Duodenal mucosa (tissue), 2 donors: Measurements from ENCODE around the gene TTLL13.
"Not testable (repeated sequence)": the region's sequence is repeated elsewhere in the genome, so short reads cannot be mapped to it uniquely, and the experiment has no call there.

ENCODE experiments used
- H3K27ac ChIP-seq: one replicate; pipeline ENCODE4 v1.7.0; 2013; ENCODE audit warnings: low read depth, low read length
- H3K27me3 ChIP-seq, 2 donors: one replicate each; pipeline ENCODE4 v1.7.0; 2013; ENCODE audit warnings: low read length in 2 of 2, control low read depth in 1 of 2; ENCODE audit not compliant: insufficient read depth in 2 of 2, control insufficient read depth in 1 of 2
- H3K36me3 ChIP-seq, 2 donors: one replicate each; pipeline ENCODE4 v1.7.0; 2013; ENCODE audit warnings: low read length in 2 of 2, control low read depth in 1 of 2; ENCODE audit not compliant: insufficient read depth in 2 of 2, control insufficient read depth in 1 of 2
- H3K4me1 ChIP-seq, 2 donors: one replicate each; pipeline ENCODE4 v1.7.0; 2013; ENCODE audit warnings: low read length in 2 of 2, control low read depth in 1 of 2; ENCODE audit not compliant: insufficient read depth in 2 of 2, control insufficient read depth in 1 of 2
- H3K4me3 ChIP-seq, 2 donors: one replicate each; pipeline ENCODE4 v1.7.0; 2013; ENCODE audit warnings: low read length in 2 of 2, low read depth in 1 of 2
- H3K9ac ChIP-seq, 2 donors: one replicate each; pipeline ENCODE4 v1.7.0; 2013; ENCODE audit warnings: low read length in 2 of 2, low read depth in 1 of 2
- H3K9me3 ChIP-seq, 2 donors: one replicate each; pipeline ENCODE4 v1.7.0; 2013; ENCODE audit warnings: low read length in 2 of 2, control low read depth in 1 of 2; ENCODE audit not compliant: control insufficient read depth in 1 of 2

TTLL13 gene

GRCh38 chr15:90296316-90296884 lies 47.0 kb downstream of the TTLL13 start:
- H3K9me3 ChIP-seq, H3K9ac ChIP-seq, H3K27ac ChIP-seq, H3K4me3 ChIP-seq, H3K27me3 ChIP-seq, H3K36me3 ChIP-seq: not testable (repeated sequence)
- peaks cover 0 to 12% of the 10 kb centered on the region in 2 donors for H3K4me1 ChIP-seq

GRCh38 chr15:90297021-90297420 lies 47.7 kb downstream of the TTLL13 start:
- H3K9me3 ChIP-seq, result no peaks in the 10 kb centered on the region
- H3K4me3 ChIP-seq, result no peak overlapping the region
- H3K9ac ChIP-seq, result no peak overlapping the region
- H3K36me3 ChIP-seq, result no peaks in the 10 kb centered on the region
- H3K27me3 ChIP-seq, result no peaks in the 10 kb centered on the region
- H3K4me1 ChIP-seq, result peaks cover 0 to 12% of the 10 kb centered on the region in 2 donors
- no peak overlapping the region for H3K27ac ChIP-seq

- Histone ChIP-seq H3K9me3 (no peaks in the 10 kb centered on the region), H3K27ac (no peak overlapping the region), H3K9ac (no peak overlapping the region), H3K4me1 (peaks cover 0 to 5% of the 10 kb centered on the region in 2 donors), H3K27me3 (no peaks in the 10 kb centered on the region), H3K4me3 (no peak overlapping the region), H3K36me3 (no peaks in the 10 kb centered on the region)
Observed at GRCh38 chr15:90300541-90300940, 51.2 kb downstream of the TTLL13 start.

GRCh38 chr15:90300988-90301706 lies 51.8 kb downstream of the TTLL13 start:
- Histone ChIP-seq H3K4me3 (no peak overlapping the region), H3K4me1 (peaks cover 4 to 5% of the 10 kb centered on the region in 2 donors), H3K36me3 (no peaks in the 10 kb centered on the region), H3K9me3 (no peaks in the 10 kb centered on the region), H3K27me3 (no peaks in the 10 kb centered on the region), H3K9ac (no peak overlapping the region), H3K27ac (no peak overlapping the region)

GRCh38 chr15:90301707-90302300 lies 52.4 kb downstream of the TTLL13 start:
- H3K9me3 ChIP-seq, result no peaks in the 10 kb centered on the region
- H3K4me1 ChIP-seq, result peaks cover 5 to 8% of the 10 kb centered on the region in 2 donors
- no peaks in the 10 kb centered on the region for H3K27me3 ChIP-seq
- no peak overlapping the region for H3K27ac ChIP-seq
- H3K36me3 ChIP-seq, result no peaks in the 10 kb centered on the region
- no peak overlapping the region for H3K9ac ChIP-seq
- H3K4me3 ChIP-seq, result no peak overlapping the region

GRCh38 chr15:90305355-90305754 lies 56.0 kb downstream of the TTLL13 start:
- not testable (repeated sequence) for H3K27ac ChIP-seq, H3K9ac ChIP-seq, H3K4me3 ChIP-seq, H3K9me3 ChIP-seq, H3K36me3 ChIP-seq, H3K27me3 ChIP-seq
- peaks cover 5 to 13% of the 10 kb centered on the region in 2 donors for H3K4me1 ChIP-seq

- Histone ChIP-seq H3K36me3 (no peaks in the 10 kb centered on the region), H3K9me3 (no peaks in the 10 kb centered on the region)
Observed at GRCh38 chr15:90305932-90306331, 56.6 kb downstream of the TTLL13 start.

GRCh38 chr15:90306560-90306959 lies 57.2 kb downstream of the TTLL13 start:
- Histone ChIP-seq H3K4me3 (no peak overlapping the region), H3K27ac (no peak overlapping the region), H3K4me1 (peaks cover 0 to 13% of the 10 kb centered on the region in 2 donors), H3K27me3 (no peaks in the 10 kb centered on the region), H3K9ac (no peak overlapping the region), H3K9me3 (no peaks in the 10 kb centered on the region), H3K36me3 (no peaks in the 10 kb centered on the region)

More at GRCh38 chr15:90305932-90306331, 56.6 kb downstream of the TTLL13 start:
- H3K27ac ChIP-seq, result no peak overlapping the region
- peaks cover 5 to 13% of the 10 kb centered on the region in 2 donors for H3K4me1 ChIP-seq
- H3K4me3 ChIP-seq, result no peak overlapping the region
- H3K9ac ChIP-seq, result no peak overlapping the region
- H3K27me3 ChIP-seq, result no peaks in the 10 kb centered on the region

GRCh38 chr15:90307661-90308060 lies 58.3 kb downstream of the TTLL13 start:
- Histone ChIP-seq H3K4me3 (no peak overlapping the region), H3K4me1 (peaks cover 0 to 13% of the 10 kb centered on the region in 2 donors), H3K27me3 (no peaks in the 10 kb centered on the region)

GRCh38 chr15:90309020-90309419 lies 59.7 kb downstream of the TTLL13 start:
- H3K9me3 ChIP-seq, result no peaks in the 10 kb centered on the region
- peaks cover 0 to 13% of the 10 kb centered on the region in 2 donors for H3K4me1 ChIP-seq
- no peak overlapping the region for H3K4me3 ChIP-seq
- no peak overlapping the region for H3K27ac ChIP-seq
- no peaks in the 10 kb centered on the region for H3K36me3 ChIP-seq
- no peaks in the 10 kb centered on the region for H3K27me3 ChIP-seq
- H3K9ac ChIP-seq, result no peak overlapping the region

More at GRCh38 chr15:90307661-90308060, 58.3 kb downstream of the TTLL13 start:
- Histone ChIP-seq H3K27ac (no peak overlapping the region), H3K9me3 (no peaks in the 10 kb centered on the region), H3K36me3 (no peaks in the 10 kb centered on the region), H3K9ac (no peak overlapping the region)
